HepG2 (cell line): ENCODE measurements around the gene PRDX5. TPM values are rescaled to one million over a fixed set of nuclear protein-coding genes. Genes with fewer than 3 reads are reported as not detected.

Experiments used
- CERS6 ChIP-seq: sonication (generic); formaldehyde crosslinking; IDR thresholded peaks from 2 replicates; pipeline ENCODE4 v1.5.0; 2020; ENCODE audit warnings: missing genetic modification reagents
- DNMT1 ChIP-seq: sonication (generic); formaldehyde crosslinking; IDR thresholded peaks from 2 replicates; pipeline ENCODE4 v1.5.1; 2020; ENCODE audit warnings: mild to moderate bottlenecking, missing genetic modification reagents
- GATA4 ChIP-seq: sonication (generic); IDR thresholded peaks from 2 replicates; pipeline ENCODE4 v1.6.1; 2016; ENCODE audit warnings: antibody characterized with exemption, low read depth, borderline replicate concordance
- GMEB1 ChIP-seq: sonication (generic); formaldehyde crosslinking; IDR thresholded peaks from 2 replicates; pipeline ENCODE4 v1.5.1; 2020; ENCODE audit warnings: missing genetic modification reagents, mild to moderate bottlenecking, borderline replicate concordance
- MXD3 ChIP-seq: IDR thresholded peaks from 2 replicates; pipeline ENCODE4 v1.6.1; 2016; ENCODE audit warnings: mild to moderate bottlenecking, missing biosample characterization, missing genetic modification reagents
- PAWR ChIP-seq: sonication (generic); formaldehyde crosslinking; IDR thresholded peaks from 2 replicates; pipeline ENCODE4 v1.4.0; 2020; ENCODE audit warnings: missing genetic modification reagents, mild to moderate bottlenecking, borderline replicate concordance
- RAD21 ChIP-seq: fragments of 450-650 bp; formaldehyde crosslinking; IDR thresholded peaks from 2 replicates; pipeline ENCODE4 v1.5.0; 2020; ENCODE audit warnings: mild to moderate bottlenecking
- SMARCC2 ChIP-seq: fragments of 450-650 bp; IDR thresholded peaks from 2 replicates; pipeline ENCODE4 v1.6.1; 2017; ENCODE audit warnings: antibody characterized with exemption, mild to moderate bottlenecking
- TEF ChIP-seq: sonication (generic); formaldehyde crosslinking; IDR thresholded peaks from 2 replicates; pipeline ENCODE4 v1.5.0; 2020; ENCODE audit warnings: missing genetic modification reagents
- TGIF2 ChIP-seq: IDR thresholded peaks from 2 replicates; pipeline ENCODE4 v1.6.1; 2016; ENCODE audit warnings: control low read depth, missing compliant biosample characterization
- XRCC5 ChIP-seq: fragments of 200-400 bp; formaldehyde crosslinking; optimal IDR thresholded peaks from 2 replicates; pipeline ENCODE3; 2017; ENCODE audit warnings: mild to moderate bottlenecking, low read length
- ZBTB7A ChIP-seq: sonication (generic); formaldehyde crosslinking; IDR thresholded peaks from 2 replicates; pipeline ENCODE4 v1.8.0; 2022; ENCODE audit warnings: mild to moderate bottlenecking, missing genetic modification reagents
- ZC3H13 ChIP-seq: sonication (generic); formaldehyde crosslinking; IDR thresholded peaks from 2 replicates; pipeline ENCODE4 v1.8.1; 2023; ENCODE audit warnings: mild to moderate bottlenecking, missing genetic modification reagents, moderate library complexity
- ZNF12 ChIP-seq: sonication (generic); formaldehyde crosslinking; IDR thresholded peaks from 2 replicates; pipeline ENCODE4 v1.5.0; 2020; ENCODE audit warnings: missing genetic modification reagents
- ZNF142 ChIP-seq: sonication (generic); formaldehyde crosslinking; IDR thresholded peaks from 2 replicates; pipeline ENCODE4 v1.4.0; 2020; ENCODE audit warnings: missing genetic modification reagents
- ZNF180 ChIP-seq: sonication (generic); formaldehyde crosslinking; IDR thresholded peaks from 2 replicates; pipeline ENCODE4 v1.4.0; 2020; ENCODE audit warnings: low read depth, missing genetic modification reagents, borderline replicate concordance
- ZNF317 ChIP-seq: sonication (generic); formaldehyde crosslinking; IDR thresholded peaks from 2 replicates; pipeline ENCODE4 v1.5.0; 2020; ENCODE audit warnings: mild to moderate bottlenecking, missing genetic modification reagents
- ZNF432 ChIP-seq: sonication (generic); formaldehyde crosslinking; IDR thresholded peaks from 2 replicates; pipeline ENCODE4 v1.5.0; 2020; ENCODE audit warnings: missing genetic modification reagents, mild to moderate bottlenecking, borderline replicate concordance
- ZNF530 ChIP-seq: sonication (generic); formaldehyde crosslinking; IDR thresholded peaks from 2 replicates; pipeline ENCODE4 v1.5.0; 2020; ENCODE audit warnings: low read depth, mild to moderate bottlenecking, missing genetic modification reagents
- ZNF790 ChIP-seq: sonication (generic); formaldehyde crosslinking; IDR thresholded peaks from 2 replicates; pipeline ENCODE4 v1.8.0; 2022; ENCODE audit warnings: missing genetic modification reagents, mild to moderate bottlenecking, borderline replicate concordance
- polyA plus RNA-seq, 8 experiments: library from polyadenylated mRNA; depleted of rRNA in 3 of 8; stranded (reverse) in 7 of 8; unstranded in 1 of 8; fragments of >200 nt; fragmentation: Illumina TruSeq in 4 of 8; extraction: Trizol in 4 of 8; gene quantifications; 2 replicates each; pipeline versions ENCODE4 v1.2.1 to v1.2.3, GENCODE V29; 2011 to 2016; ENCODE audit warnings: low read depth in 4 of 8, missing spikeins in 1 of 8, mixed read lengths in 1 of 8; ENCODE audit not compliant: insufficient read depth in 1 of 8
- total RNA-seq, 5 experiments: library from RNA; depleted of rRNA; stranded (reverse); fragments of >200 nt; fragmentation: Illumina TruSeq; extraction: Trizol; gene quantifications; 2 replicates each; pipeline ENCODE4 v1.2.3, GENCODE V29; 2016; ENCODE audit warnings: low read depth in 1 of 5

Gene PRDX5
- total and polyA plus RNA-seq, 2 of the 13 experiments (the other 11 are each of a cell fraction or from before 2014, with no cell fraction given): 215 to 311 TPM

- TF ChIP-seq CERS6 (CRISPR knock-in tag) (no peak), TEF (no peak), TGIF2 (CRISPR knock-in tag) (no peak; the same call in 1 of the 2 replicates), ZNF432 (no peak), ZC3H13 (CRISPR knock-in tag) (peak; percentile 88), ZNF142 (peak; percentile 21; the same call in 1 of the 2 replicates), ZNF530 (no peak), DNMT1 (CRISPR knock-in tag) (no peak), ZNF317 (CRISPR knock-in tag) (0 out of 2 replicates have a peak, but pooled peaks have one; percentile 14), GATA4 (no peak), SMARCC2 (no peak), ZNF790 (CRISPR knock-in tag) (no peak), PAWR (no peak), ZNF12 (CRISPR knock-in tag) (no peak), ZBTB7A (peak; percentile 37), XRCC5 (no peak), ZNF180 (CRISPR knock-in tag) (no peak), GMEB1 (CRISPR knock-in tag) (peak; percentile 90), MXD3 (CRISPR knock-in tag) (peak; percentile 70; the same call in 1 of the 2 replicates), RAD21 (peak; percentile 21; the same call in 1 of the 2 replicates)
Measured at GRCh38 chr11:64269540-64270220, 48.2 kb upstream of the PRDX5 start (continued).
